Mesodermal cell (in vitro differentiated cells): ENCODE measurements around the gene PDHA1. TPM values are rescaled to one million over a fixed set of nuclear protein-coding genes. Genes with fewer than 3 reads are reported as not detected.

Source experiments
- H3K27ac ChIP-seq: 2 replicates; pipeline ENCODE4 v1.7.0; 2013; ENCODE audit warnings: mild to moderate bottlenecking, low read depth, low read length, moderate library complexity; ENCODE audit not compliant: severe bottlenecking
- H3K36me3 ChIP-seq: 2 replicates; pipeline ENCODE4 v1.7.1; 2013; ENCODE audit warnings: mild to moderate bottlenecking, low read length, moderate library complexity; ENCODE audit not compliant: control insufficient read depth, insufficient read depth
- H3K4me1 ChIP-seq: one replicate; pipeline ENCODE4 v1.7.1; 2013; ENCODE audit warnings: mild to moderate bottlenecking, low read length; ENCODE audit not compliant: insufficient read depth, control insufficient read depth, poor library complexity, severe bottlenecking
- H3K4me3 ChIP-seq: 2 replicates; pipeline ENCODE4 v1.7.0; 2013; ENCODE audit warnings: low read length, control low read depth, mild to moderate bottlenecking; ENCODE audit not compliant: insufficient read depth, poor library complexity, severe bottlenecking; ENCODE audit errors: extremely low read depth
- H3K9me3 ChIP-seq: 2 replicates; pipeline ENCODE4 v1.7.1; 2013; ENCODE audit warnings: mild to moderate bottlenecking, low read length, moderate library complexity; ENCODE audit not compliant: control insufficient read depth
- WGBS, 2 experiments: methylation state at CpG; one replicate each; pipeline ENCODE4 v1.1.5; 2013; ENCODE audit warnings: missing lambda C conversion rate in 2 of 2; ENCODE audit not compliant: insufficient coverage in 2 of 2; 5-methylcytosine and 5-hydroxymethylcytosine counted together
- polyA plus RNA-seq, 2 experiments: library from polyadenylated mRNA; stranded (reverse); fragments of 50-300 nt; gene quantifications; one replicate each; pipeline ENCODE4 v1.2.3, GENCODE V29; 2013

The PDHA1 gene
- 175 TPM for polyA plus RNA-seq (2013, experiment 1 of 2)
- 143 TPM for polyA plus RNA-seq (2013, experiment 2 of 2)

DNA sequence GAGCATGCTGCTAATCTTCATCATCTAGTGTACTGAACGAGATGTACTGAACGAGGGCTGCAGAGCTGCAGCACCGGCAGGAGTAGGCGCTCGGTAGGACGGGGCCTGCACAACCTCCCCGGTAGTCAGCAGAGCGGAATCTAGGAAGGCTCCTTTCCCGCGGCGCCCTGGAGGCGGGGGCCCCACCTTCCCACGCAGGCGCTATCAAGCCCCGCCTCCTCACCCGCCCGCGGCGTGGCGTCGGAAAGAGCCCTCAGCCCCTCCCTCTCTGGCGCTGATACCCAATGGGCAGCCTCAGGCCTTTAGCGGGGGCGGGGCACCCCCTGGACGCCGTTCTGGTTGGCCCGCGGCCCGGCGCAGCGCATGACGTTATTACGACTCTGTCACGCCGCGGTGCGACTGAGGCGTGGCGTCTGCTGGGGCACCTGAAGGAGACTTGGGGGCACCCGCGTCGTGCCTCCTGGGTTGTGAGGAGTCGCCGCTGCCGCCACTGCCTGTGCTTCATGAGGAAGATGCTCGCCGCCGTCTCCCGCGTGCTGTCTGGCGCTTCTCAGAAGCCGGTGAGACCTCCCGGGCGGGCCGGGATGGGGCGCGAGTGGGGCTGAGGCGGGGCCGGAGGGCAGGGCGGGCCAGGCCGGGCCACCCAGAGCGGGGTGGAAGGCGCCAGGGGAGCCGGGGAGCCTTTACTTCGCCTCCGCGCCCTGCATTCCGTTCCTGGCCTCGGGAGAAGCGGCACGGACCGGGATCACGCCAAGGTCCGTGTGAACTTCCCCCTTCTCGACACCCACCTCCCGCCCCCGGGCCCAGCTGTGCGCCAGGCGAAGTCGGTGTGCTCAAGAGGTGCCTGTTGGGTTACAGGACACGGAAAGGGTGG, at the start of gene PDHA1:
Gene PDHA1 (plus strand): TSS at position 393 of the 874 bp plus-strand sequence. CDS start 111 bp downstream, at position 504.
- peaks cover 2% of the 10 kb centered on the region for H3K4me1 ChIP-seq
- no peaks in the 10 kb centered on the region for H3K9me3 ChIP-seq
- H3K4me3 ChIP-seq, result peak within 1 kb of the TSS; percentile 62
- WGBS, 2 experiments, result 2 to 3% methylated on average over 6 to 31 of the region's 81 CpGs
- peak within 1 kb of the TSS; percentile 71 for H3K27ac ChIP-seq
- H3K36me3 ChIP-seq, result peaks cover 3% of the 10 kb centered on the region

DNA sequence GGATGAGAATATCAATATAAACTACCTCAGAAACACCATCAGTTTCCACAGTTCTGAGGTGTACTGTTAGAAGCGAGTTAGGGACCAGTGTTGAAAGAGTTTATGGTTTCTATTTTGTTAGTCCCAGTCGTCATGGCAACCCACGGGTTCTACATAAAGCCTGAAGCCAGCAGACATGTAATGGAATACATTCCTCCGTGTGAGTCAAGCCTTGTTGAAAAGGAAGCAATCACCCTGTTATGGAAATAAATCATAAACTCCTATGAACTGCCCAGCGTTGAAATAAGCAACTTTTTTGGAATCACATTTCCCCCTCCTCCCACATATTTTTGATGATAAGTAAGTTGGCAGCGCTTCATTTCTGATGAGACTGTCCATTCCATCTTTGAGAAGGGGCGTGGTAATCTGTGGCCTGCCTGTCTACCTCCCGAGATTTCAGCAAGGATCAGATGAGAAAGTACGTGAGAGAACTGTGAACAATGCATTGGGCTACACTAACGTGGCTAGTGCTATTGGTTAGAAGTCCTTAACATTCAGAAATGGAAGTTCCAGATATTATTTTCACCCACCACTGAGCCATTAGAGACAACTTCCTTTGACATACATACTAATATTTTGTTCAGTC, 40.4 kb upstream of the PDHA1 start:
- Histone ChIP-seq H3K27ac (no peak overlapping the region), H3K4me1 (no peaks in the 10 kb centered on the region), H3K4me3 (no peak overlapping the region), H3K36me3 (no peaks in the 10 kb centered on the region), H3K9me3 (no peaks in the 10 kb centered on the region)
- WGBS, 2 experiments, result 100% methylated on average over 5 of the region's 10 CpGs; no CpG with 5 or more reads in 1 of the 2 experiments

DNA sequence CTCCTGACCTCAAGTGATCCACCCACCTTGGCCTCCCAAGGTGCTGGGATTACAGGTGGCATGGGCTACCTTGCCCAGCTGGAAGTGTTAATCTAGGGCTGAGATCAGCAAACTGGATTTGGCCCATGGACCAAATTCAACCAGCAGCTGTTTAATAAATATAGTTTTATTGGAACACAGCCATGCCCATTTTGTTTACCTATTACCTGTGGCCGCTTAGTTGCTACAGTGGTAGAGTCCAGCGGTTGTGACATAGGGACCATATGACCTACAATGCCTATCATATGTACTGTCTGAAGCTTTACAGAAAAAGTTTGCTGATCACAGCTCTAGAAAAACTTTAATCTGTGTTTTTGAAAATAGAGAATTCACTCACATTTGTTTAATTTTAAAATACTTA, 17.2 kb upstream of the PDHA1 start:
- Histone ChIP-seq H3K4me3 (no peak overlapping the region), H3K4me1 (no peaks in the 10 kb centered on the region), H3K27ac (no peak overlapping the region), H3K9me3 (no peaks in the 10 kb centered on the region), H3K36me3 (no peaks in the 10 kb centered on the region)
- no CpG with 5 or more reads among the region's 2 CpGs for whole genome bisulfite sequencing, 2 experiments

DNA sequence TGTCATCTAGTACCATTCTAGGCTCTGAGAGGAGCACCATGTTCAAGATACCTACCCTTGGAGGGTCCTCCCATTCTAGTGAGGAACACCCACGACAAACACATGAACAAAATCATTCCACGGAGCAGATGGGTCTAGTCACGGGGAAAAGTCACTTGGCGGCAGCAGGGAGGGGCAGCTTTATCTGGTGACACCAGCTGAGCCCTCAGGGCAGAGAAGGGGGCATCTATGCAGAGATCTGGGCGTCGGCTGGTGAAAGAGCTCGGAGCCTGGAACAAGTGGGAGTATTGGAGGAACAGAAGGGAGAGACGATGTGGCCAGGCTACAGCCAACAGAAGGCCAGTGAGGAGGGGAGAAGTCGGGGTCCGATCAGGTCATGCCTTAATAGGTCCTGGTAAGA, 11.9 kb upstream of the PDHA1 start:
- Histone ChIP-seq H3K9me3 (no peaks in the 10 kb centered on the region), H3K27ac (no peak overlapping the region), H3K36me3 (no peaks in the 10 kb centered on the region), H3K4me3 (no peak overlapping the region), H3K4me1 (no peaks in the 10 kb centered on the region)
- 93 to 100% methylated on average over 4 to 7 of the region's 10 CpGs for WGBS, 2 experiments

DNA sequence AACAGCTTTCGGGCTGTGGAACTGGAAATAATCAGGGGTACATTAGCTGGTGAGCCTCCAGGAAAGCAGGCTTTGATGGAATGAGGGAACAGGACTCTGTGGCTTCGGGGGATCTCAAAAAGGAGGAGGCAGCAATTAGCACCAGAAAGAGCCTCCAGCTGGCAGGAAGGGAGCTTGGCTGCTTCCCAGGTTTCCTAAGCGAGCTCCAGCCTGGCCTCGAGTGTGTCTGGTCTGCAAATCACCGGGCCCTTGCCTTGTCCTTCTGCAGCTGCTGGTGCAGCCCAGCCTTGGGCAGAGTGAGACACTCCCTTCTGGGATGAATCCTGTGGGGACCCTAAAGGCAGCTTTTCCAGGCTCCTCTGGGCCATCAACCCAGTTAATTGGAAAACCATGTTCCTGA, 10.7 kb upstream of the PDHA1 start:
- no peaks in the 10 kb centered on the region for H3K4me1 ChIP-seq
- no peak overlapping the region for H3K4me3 ChIP-seq
- no peaks in the 10 kb centered on the region for H3K9me3 ChIP-seq
- no peak overlapping the region for H3K27ac ChIP-seq
- H3K36me3 ChIP-seq, result no peaks in the 10 kb centered on the region
- WGBS, 2 experiments, result 39 to 52% methylated on average over 3 of the region's 5 CpGs

DNA sequence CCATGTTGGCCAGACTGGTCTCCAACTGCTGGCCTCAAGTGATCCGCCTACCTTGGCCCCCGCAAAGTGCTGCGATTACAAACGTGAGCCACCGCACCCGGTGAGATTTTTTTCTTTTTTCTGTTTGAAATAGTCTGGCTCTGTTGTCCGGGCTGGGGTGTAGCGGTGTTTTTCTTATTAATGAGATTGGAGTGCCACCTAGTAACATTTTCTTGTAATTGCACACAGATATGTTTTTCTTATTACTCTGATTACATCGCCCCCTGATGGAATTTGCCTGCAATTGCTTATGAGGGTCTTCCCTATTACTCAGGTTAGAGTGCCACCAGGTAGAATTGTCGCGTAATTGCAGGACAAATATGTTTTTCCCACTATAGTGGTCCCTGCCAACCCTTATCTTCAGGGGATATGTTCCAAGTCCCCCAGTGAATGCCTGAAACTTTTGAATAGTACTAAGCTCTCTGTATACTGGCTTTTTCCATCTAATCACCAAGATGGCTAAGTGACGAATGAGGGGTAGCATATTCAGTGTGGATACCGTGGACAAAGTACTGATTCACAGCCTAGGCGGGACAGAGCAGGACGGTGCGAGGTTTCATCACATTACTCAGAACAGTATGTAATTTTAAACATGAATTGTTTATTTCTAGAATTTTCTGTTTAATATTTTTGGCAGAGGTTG, 8.6 kb upstream of the PDHA1 start:
- H3K27ac ChIP-seq, result no peak overlapping the region
- no peaks in the 10 kb centered on the region for H3K36me3 ChIP-seq
- H3K9me3 ChIP-seq, result no peaks in the 10 kb centered on the region
- no peak overlapping the region for H3K4me3 ChIP-seq
- H3K4me1 ChIP-seq, result no peaks in the 10 kb centered on the region
- WGBS, 2 experiments, result 94% methylated on average over 6 of the region's 16 CpGs; no CpG with 5 or more reads in 1 of the 2 experiments

DNA sequence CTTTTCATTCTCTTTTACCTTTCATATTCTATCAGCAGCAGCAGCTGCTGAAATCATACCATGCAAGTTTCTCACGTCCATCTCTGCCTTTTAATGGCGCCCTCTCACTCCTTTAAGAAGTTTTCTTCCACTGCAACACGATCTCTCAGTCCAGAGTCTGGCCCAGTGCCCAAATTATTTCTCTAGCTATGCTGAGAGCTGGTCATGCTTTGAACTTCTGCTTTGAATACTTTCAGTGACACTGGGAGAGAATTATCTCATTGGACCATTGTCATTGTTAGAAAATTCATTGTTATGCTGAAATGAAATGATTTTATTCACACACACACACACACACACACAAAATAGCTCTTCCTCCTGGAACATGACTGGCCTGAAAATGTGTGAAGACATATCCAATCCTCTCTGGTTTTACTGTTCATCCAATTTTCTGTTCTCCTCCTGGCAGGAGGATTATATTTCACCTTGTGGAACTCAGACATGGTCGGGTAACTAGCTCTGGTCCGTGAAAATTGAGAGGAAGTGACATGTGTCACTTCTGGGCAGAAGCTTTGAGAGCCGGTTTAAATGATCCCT, 1.3 kb upstream of the PDHA1 start:
- 71 to 75% methylated on average over 1 to 4 of the region's 6 CpGs for WGBS, 2 experiments
- Histone ChIP-seq H3K27ac (no peak overlapping the region), H3K36me3 (peaks cover 3% of the 10 kb centered on the region), H3K9me3 (no peaks in the 10 kb centered on the region), H3K4me1 (peaks cover 2% of the 10 kb centered on the region), H3K4me3 (no peak overlapping the region)

DNA sequence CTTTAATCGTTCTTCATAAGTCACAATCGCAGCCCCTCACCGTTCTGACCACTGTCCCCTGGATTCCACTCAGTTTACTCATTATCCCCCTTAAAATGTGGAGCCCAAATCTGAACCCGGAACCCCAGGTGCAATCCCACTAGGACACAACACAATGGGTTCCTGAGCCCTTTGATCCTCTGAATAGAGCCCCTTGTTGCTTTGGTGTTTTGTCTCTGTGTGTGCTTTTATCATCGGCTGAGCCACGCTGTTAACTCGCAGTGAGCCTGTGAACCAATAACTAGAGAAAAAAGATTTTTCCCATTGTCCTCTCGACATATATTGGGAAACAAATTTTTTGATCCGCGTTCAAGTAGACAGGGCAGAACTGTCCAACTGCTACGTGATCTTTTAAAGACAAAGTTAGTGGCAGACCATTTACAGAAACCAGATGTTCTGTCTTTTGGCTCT, 617 bp upstream of the PDHA1 start:
- 17 to 19% methylated on average over 1 to 4 of the region's 11 CpGs for WGBS, 2 experiments

DNA sequence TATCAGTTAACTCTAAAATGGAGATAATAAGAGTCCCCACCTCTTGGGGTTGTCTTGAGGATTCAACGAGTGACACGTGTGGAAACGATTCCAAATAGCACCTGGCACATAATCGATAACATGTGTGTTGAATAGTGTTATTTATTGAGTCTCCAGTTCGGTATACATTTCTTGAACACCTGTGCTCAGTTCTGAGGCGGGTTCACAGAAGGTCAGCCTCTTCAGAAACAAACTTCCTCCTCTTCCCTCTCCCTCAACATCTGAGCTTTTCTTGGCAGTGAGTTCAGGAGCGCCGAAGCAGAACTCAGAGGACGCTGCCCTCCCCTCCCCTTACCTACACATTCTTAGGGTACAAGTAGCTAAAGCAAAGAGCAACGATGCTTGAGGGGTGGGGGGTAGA, 934 bp downstream of the PDHA1 start:
- Histone ChIP-seq H3K36me3 (peaks cover 7% of the 10 kb centered on the region), H3K9me3 (no peaks in the 10 kb centered on the region), H3K4me3 (peak overlapping the region; percentile 62), H3K4me1 (peaks cover 2% of the 10 kb centered on the region), H3K27ac (peak overlapping the region; percentile 24)
- 12% methylated on average over 3 of the region's 10 CpGs; no CpG with 5 or more reads in 1 of the 2 experiments for WGBS, 2 experiments

More for the DNA sequence above, 617 bp upstream of the PDHA1 start:
- Histone ChIP-seq H3K27ac (peak overlapping the region; percentile 71), H3K9me3 (no peaks in the 10 kb centered on the region), H3K4me3 (peak overlapping the region; percentile 62), H3K36me3 (peaks cover 3% of the 10 kb centered on the region), H3K4me1 (peaks cover 2% of the 10 kb centered on the region)

DNA sequence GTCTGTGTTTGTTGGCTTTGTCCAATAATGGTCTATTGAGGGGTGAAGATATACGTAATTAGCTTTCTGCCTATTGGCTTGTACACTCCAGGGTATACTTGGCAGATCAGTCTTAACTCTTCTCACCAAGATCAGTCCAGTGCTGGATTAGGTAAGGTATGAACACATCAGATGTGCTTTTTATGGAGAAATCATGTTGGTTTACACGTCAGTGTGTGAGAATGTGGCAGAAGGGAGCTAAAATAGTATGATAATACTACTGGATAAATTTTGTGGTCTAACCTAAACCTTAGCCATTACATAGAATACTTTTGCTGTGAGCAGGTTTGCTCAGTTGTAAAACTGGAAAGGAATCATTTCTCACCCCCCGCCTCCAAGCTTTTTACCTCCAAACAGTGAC, 4.2 kb downstream of the PDHA1 start:
- WGBS, 2 experiments, result no CpG with 5 or more reads among the region's 3 CpGs
- H3K4me3 ChIP-seq, result no peak overlapping the region
- H3K36me3 ChIP-seq, result peaks cover 22% of the 10 kb centered on the region
- no peaks in the 10 kb centered on the region for H3K9me3 ChIP-seq
- H3K4me1 ChIP-seq, result no peaks in the 10 kb centered on the region
- H3K27ac ChIP-seq, result no peak overlapping the region
